GM12801 (cell line): ENCODE data around the gene FIGNL1.

ENCODE experiments used
- TF ChIP-seq, protein P1 (sequence below): IDR thresholded peaks from one replicate; pipeline ENCODE4 v1.5.1; 2011; ENCODE audit warnings: control low read depth; ENCODE audit not compliant: insufficient read length; ENCODE audit errors: extremely low read depth

The FIGNL1 gene

GRCh38 chr7:50492770-50493519 lies 42.8 kb upstream of the FIGNL1 start:
- TF ChIP-seq, protein P1, sequence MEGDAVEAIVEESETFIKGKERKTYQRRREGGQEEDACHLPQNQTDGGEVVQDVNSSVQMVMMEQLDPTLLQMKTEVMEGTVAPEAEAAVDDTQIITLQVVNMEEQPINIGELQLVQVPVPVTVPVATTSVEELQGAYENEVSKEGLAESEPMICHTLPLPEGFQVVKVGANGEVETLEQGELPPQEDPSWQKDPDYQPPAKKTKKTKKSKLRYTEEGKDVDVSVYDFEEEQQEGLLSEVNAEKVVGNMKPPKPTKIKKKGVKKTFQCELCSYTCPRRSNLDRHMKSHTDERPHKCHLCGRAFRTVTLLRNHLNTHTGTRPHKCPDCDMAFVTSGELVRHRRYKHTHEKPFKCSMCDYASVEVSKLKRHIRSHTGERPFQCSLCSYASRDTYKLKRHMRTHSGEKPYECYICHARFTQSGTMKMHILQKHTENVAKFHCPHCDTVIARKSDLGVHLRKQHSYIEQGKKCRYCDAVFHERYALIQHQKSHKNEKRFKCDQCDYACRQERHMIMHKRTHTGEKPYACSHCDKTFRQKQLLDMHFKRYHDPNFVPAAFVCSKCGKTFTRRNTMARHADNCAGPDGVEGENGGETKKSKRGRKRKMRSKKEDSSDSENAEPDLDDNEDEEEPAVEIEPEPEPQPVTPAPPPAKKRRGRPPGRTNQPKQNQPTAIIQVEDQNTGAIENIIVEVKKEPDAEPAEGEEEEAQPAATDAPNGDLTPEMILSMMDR, result no peak

- TF ChIP-seq, protein P1, result no peak
Measured at GRCh38 chr7:50491943-50492342, 41.8 kb upstream of the FIGNL1 start.

- TF ChIP-seq, protein P1, result no peak
Measured at GRCh38 chr7:50491209-50491608, 41.1 kb upstream of the FIGNL1 start.

- TF ChIP-seq, protein P1, result no peak
Measured at GRCh38 chr7:50488379-50488778, 38.2 kb upstream of the FIGNL1 start.

DNA sequence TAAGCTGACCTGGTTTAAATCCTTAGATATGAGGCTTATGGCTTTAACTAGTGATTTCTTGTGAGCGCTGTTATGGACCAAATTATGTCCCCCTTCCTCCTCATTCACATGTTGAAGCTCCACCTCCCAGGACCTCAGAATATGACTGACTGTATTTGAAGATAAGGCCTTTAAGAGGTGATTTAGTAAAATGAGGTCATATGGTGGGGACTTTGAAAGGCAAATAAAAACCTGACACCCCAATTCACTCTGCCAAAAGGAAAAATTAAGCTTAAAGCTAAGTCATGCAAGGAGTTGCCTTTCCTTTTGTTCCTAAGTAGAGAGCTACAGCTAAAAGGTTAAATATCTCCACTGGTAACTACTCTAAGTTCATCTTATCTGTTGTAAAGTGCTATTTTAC lies 36.4 kb upstream of the FIGNL1 start:
- TF ChIP-seq, protein P1, result no peak

DNA sequence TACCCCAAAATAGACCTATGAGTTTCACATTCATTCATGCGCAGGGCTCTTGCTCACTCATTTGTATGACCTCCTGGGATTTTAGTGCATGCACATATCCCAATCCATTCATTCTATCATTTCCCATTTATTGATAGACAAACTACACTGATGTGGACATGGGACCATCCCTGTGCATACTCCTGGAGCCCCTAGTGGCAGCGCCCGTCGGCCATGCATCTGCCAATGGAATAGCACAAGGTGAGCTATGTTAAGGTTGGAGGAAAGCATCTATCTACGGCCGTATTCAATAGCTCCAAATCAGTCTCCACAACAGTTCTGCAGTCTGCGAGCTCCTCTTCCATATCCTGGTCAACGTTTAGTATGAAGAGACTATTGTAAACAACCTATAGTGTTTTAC lies 31.7 kb upstream of the FIGNL1 start:
- TF ChIP-seq, protein P1, result no peak

DNA sequence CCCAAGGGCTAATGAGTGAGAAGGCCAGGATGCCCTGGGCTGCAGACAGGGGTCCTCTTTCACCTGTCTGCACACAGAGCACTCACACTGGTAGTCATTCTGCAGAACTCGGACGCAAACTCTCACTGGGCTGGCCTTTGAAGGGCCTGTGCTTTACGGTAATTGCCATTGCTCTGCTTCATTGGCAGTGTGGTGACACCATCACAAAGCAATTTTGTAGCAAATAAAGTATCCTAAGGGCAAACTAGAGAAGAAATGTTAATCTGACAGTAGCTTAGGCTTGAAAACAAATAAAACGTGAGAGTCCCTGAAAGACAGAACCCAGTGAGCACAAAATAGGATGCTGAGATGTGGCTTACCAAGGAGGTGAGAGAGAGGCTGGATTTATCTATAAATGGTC lies 30.6 kb upstream of the FIGNL1 start:
- TF ChIP-seq, protein P1, result no peak
